Activated CD8-positive, alpha-beta memory T cell treated with anti-CD3 and anti-CD28 coated beads, Interleukin-2, amount 50 U/mL, for 48 hours (primary cell): ENCODE data around the gene SDK1.

Source experiments
- DNase-seq: peaks from one replicate; pipeline ENCODE4 v3.0.0-alpha.2; 2020

Gene SDK1

GRCh38 chr7:4129481-4130122 is 828.5 kb downstream of the SDK1 start:
- DNase-seq, result no peak

GRCh38 chr7:4131063-4131462 is 830.0 kb downstream of the SDK1 start:
- DNase-seq, result no peak

DNA sequence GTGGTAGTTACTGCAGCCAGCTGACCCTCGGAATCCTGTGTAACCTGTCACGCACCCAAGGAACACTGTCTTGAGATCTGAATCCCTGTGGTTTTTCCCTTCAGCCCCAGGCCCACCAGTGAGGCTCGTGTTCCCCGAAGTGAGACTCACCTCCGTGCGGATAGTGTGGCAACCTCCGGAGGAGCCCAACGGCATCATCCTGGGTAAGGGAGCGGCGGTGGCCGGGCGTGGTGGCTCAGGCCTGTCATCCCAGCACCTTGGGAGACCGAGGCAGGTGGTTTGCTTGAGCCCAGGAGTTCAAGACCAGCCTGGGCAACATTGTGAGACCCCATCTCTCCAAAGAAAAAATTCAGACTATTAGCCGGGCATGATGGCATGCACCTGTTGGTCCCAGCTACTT is 831.2 kb downstream of the SDK1 start:
- no peak for DNase-seq

DNA sequence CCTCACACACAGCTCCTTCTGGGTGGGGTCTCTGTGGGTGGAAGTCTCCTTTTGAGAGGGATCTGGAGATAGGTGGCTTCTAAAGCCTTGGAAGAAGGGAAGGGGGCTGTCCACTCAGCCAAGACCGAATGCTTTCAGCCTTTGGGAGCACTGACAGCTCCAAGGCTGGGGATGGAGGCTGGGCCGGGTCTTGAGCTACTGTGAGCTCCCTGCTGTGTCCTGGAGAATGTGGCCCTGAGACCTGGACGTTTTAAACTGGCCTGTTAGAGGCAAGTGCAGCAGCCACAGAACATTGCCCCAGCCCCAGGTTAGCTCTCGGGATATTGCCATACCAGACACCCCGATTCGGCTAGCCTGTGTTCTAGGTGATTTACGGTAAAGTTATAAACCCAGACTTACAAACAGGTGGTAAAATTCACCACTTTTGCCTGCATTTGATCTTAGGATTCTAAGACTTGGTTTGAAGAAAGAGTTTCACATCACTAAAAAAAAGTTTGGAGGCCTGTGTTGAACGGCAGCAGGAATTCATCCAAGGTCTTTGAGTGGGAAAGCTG is 832.5 kb downstream of the SDK1 start:
- no peak for DNase-seq

DNA sequence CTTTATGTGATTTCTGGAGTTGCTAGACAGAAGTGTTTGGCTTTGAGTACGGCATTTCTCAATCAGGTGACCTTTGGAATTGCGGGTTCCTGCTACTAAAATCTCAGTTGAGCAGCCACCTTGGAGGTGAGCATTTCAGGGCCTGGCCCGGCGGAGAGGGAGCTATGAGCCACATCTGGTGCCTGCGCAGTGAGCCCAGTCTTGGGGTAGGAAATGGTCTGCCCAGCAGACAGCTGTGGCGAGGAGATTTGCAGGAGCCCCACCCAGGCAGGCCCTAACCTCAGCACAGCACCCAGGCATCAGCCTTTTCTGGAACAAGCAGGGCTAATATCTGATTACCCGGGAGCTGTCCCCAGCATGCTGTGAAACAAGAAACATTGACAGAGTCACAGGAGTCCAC is 833.2 kb downstream of the SDK1 start:
- DNase-seq, result no peak

DNA sequence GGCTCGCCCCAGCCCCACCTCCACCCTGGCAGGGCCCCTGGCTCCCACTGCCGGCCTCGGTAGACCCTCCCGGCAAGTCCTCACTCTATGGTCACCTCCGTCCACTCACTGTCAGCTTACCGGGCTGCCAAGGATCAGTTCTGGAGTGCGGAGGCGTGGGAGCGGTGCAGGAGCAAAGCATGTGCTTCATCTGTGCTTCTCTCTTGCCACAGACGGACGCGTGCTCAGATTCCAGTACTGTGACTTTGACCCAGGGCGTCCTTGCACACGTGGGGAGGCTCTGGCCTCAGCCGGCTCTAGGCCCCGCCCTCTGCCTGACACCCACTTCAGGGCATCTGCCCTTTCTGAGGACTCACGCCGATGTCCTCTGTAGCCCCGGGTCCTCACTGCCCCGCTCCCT is 833.6 kb downstream of the SDK1 start:
- DNase-seq, result no peak

DNA sequence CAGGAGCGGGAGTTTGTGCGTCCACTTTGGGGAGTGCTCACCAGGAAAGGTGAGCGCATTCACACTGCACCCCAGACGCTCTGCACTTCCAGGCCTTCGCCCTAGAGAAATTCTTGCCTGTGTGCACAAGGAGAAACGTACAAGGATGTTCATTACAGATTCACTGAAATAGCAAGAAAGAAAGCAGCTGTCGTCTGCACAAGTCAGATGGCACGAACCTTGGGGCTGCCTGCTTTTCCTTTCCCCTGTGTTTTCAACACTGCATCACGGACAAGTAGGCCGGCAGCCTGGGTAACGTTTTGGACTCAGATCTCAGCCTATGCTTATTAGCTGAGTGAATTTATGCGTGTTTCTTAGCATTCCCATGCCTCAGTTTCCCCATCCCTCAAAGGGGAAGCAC is 834.2 kb downstream of the SDK1 start:
- no peak for DNase-seq

DNA sequence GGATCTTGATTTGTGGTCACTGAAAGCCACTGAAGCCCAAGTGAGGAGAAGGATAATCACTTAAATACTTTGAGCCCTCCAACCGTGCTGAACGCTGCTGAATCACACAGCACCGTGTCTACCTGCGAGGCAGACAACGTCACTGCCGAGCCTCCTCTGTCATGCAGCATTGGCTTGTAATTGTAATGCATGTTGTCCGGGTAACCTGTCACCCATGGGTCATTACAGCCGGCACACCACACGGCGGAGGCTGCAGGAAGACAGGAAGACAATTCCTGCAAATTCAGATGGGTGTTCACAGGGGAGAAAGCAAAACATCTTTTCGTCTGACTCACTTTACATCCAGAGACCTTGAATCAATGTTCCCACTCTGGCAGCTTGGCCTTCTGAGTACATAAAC is 835.0 kb downstream of the SDK1 start:
- DNase-seq, result no peak

- no peak for DNase-seq
These were observed 835.6 kb downstream of the SDK1 start for GRCh38 chr7:4136501-4137110.

- DNase-seq, result no peak
These were observed 836.5 kb downstream of the SDK1 start for GRCh38 chr7:4137552-4137951.

DNA sequence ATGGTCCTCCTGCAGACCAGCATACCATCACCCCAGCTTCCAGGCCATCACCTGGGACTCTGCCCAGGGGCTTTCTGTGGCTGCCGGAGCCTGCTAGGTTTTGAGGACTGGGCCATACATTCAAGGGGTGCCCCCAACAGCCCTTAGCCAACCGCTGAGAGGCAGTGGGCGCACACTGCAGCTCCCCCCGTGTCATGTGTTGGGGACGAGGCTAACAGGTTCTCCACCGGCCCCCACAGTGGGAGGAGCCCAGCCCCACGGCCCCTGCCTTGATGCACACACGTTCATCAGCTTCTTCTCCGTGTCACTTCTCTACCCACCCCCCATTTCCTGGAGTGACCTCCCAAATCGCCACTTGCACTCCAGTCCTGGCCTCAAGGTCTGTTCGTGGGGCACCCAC is 837.8 kb downstream of the SDK1 start:
- no peak for DNase-seq

GRCh38 chr7:4139656-4140625 is 838.9 kb downstream of the SDK1 start:
- no peak for DNase-seq

DNA sequence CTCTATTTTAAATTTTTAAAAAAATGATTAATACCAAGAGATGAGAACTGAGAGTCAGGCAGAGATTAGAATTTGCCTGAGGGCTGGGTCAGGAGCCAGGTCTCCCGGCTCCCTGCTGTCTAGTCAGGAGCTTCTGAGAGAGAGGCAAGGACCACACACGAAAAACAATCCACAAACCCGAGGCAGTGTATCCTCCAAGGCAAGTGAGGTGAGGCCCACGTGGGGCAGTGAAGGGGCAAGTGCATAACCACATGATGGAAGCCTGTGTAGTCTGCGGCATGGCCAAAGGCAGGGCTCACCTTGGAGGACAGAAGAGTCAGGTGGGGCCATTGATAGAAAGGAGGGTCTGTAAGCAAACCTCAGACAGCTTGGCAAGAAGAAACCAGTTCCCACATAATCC is 839.9 kb downstream of the SDK1 start:
- no peak for DNase-seq

GRCh38 chr7:4143006-4143405 is 842.0 kb downstream of the SDK1 start:
- no peak for DNase-seq

- DNase-seq, result no peak
These were observed 842.6 kb downstream of the SDK1 start for GRCh38 chr7:4143511-4144171.

DNA sequence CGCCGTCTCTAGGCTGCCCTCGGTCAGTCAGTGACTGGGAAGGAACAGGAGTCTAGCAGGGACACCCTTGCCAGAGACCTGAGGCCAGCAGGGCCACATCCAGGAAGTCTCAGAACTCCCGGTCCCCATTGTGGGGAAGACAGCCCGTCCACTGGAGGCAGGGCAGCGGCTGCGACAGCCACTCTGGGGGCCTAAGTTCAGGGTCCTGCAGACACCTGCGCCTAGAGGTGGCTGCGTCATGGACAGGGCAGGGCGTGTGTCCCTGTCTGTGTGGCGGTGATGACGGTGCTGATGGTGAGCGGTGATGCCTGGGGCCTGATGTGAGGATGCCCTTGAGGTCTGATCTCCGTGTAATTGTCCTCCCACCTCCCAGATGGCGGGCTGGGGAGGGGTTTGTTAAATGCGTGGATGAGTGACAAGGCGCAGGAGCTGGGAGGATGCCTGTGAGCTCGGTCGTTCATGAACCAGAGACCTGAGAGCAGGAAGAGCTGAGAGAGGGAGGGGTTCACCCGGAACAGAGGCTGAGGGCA is 843.2 kb downstream of the SDK1 start:
- no peak for DNase-seq

- DNase-seq, result no peak
These were observed 843.9 kb downstream of the SDK1 start for GRCh38 chr7:4144811-4145510.

DNA sequence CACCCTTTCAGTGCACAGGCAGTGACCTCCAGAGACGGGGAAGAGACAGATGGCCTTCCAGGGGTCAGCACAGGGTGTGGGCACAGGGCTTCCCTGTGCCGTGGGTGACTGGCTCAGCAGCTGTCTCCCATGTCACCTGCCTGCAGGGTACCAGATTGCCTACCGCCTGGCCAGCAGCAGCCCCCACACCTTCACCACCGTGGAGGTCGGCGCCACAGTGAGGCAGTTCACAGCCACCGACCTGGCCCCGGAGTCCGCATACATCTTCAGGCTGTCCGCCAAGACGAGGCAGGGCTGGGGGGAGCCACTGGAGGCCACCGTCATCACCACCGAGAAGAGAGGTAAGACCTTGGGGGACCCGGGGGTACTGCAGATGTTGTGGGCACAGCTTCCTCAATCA is 844.5 kb downstream of the SDK1 start:
- DNase-seq, result no peak

GRCh38 chr7:4147926-4148620 is 847.0 kb downstream of the SDK1 start:
- no peak for DNase-seq

GRCh38 chr7:4149236-4149635 is 848.2 kb downstream of the SDK1 start:
- DNase-seq, result no peak

GRCh38 chr7:4149645-4150044 is 848.6 kb downstream of the SDK1 start:
- no peak for DNase-seq

DNA sequence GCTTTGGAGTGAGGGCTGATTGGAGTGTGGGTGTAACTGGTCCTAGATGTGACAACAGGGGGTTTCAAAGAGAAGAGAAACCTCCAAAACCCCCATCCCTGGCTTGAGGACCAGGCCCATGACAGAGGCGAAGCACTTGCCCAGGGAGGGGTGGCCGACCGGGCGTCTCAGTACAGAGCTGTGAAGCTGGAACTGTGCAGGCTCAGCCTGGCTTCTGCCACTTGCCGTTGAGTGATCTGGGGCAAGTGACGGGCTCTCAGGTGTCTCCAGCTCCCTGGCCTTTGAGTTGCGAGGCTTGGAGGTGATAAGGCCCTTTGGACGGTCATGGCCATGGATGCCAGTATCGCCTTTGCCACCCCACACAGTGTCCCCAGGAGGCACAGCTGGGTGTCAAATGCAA is 849.7 kb downstream of the SDK1 start:
- no peak for DNase-seq
